K562 treated with DMSO at 1 percent for 4 hours (cell line): ENCODE results near the gene RPL18. TPM values are rescaled to one million over a fixed set of nuclear protein-coding genes. Genes with fewer than 3 reads are reported as not detected.

Experiments used
- total RNA-seq: library from RNA; unstranded; fragments of 300-600 nt; gene quantifications from 2 replicates; pipeline ENCODE4 v1.2.3, GENCODE V29; 2022; ENCODE audit not compliant: insufficient read depth

RPL18 gene
- 5,295 and 5,517 TPM in 2 replicates for total RNA-seq

GRCh38 chr19:48618916-48619691 is at the start of gene RPL18, which contains the start of gene SPHK2:
TSS of gene RPL18 (minus strand) at chr19:48619178. CDS start at chr19:48619143, 35 bp downstream.
TSS of gene SPHK2 (plus strand) at chr19:48619506. CDS start at chr19:48620515, 1,009 bp downstream.

GRCh38 chr19:48646001-48646721 is 27.2 kb upstream of the RPL18 start, which contains the start of gene CA11:
TSS of gene CA11 (minus strand) at chr19:48646187. CDS start at chr19:48645632, 555 bp downstream.

GRCh38 chr19:48636859-48637448 is 18.0 kb upstream of the RPL18 start, which contains the start of gene DBP:
TSS of gene DBP (minus strand) at chr19:48637379. CDS start at chr19:48636994, 385 bp downstream.

GRCh38 chr19:48614436-48615230 is 4.3 kb downstream of the RPL18 start, which contains the start of gene FAM83E:
TSS of gene FAM83E (minus strand) at chr19:48615076. CDS start at chr19:48613372, 1,704 bp downstream.

GRCh38 chr19:48606463-48607358 is 12.3 kb downstream of the RPL18 start, which contains the start of gene SPACA4:
TSS of gene SPACA4 (plus strand) at chr19:48606742. CDS start at chr19:48606979, 237 bp downstream.

Other genes with a start within 250 kb of the RPL18 start
- 186 and 205 TPM in 2 replicates for gene KDELR1, start 227.6 kb downstream of the RPL18 start, total RNA-seq
- gene GRIN2D, start 225.5 kb downstream of the RPL18 start, total RNA-seq = 16.0 and 21.6 TPM in 2 replicates
- 15.5 and 16.7 TPM in 2 replicates for gene GRWD1, start 173.2 kb downstream of the RPL18 start, total RNA-seq
- gene KCNJ14, start 163.6 kb downstream of the RPL18 start, total RNA-seq = 2.5 and 3.5 TPM in 2 replicates
- 33.0 and 35.3 TPM in 2 replicates for gene CYTH2, start 149.8 kb downstream of the RPL18 start, total RNA-seq
- 7.2 and 8.2 TPM in 2 replicates for gene LMTK3, start 107.3 kb downstream of the RPL18 start, total RNA-seq
- gene SULT2B1, start 67.0 kb downstream of the RPL18 start, total RNA-seq = 1.7 and 1.9 TPM in 2 replicates
- gene SPACA4, start 12.4 kb downstream of the RPL18 start, total RNA-seq = not detected in 2 replicates
- gene FAM83E, start 4.1 kb downstream of the RPL18 start, total RNA-seq = 1.7 and 2.8 TPM in 2 replicates
- gene SPHK2, start 328 bp upstream of the RPL18 start, total RNA-seq = 3.9 and 7.1 TPM in 2 replicates
- 18.9 and 23.5 TPM in 2 replicates for gene DBP, start 18.2 kb upstream of the RPL18 start, total RNA-seq
- gene CA11, start 27.0 kb upstream of the RPL18 start, total RNA-seq = 10.3 and 27.1 TPM in 2 replicates
- 0.33 TPM in 1 of 2 replicates, not detected in the other for gene NTN5, start 53.8 kb upstream of the RPL18 start, total RNA-seq
- not detected in 2 replicates for gene FUT2, start 76.8 kb upstream of the RPL18 start, total RNA-seq
- gene MAMSTR, start 100.5 kb upstream of the RPL18 start, total RNA-seq = 0.73 TPM in 1 of 2 replicates, not detected in the other
- 6.5 and 7.8 TPM in 2 replicates for gene RASIP1, start 121.4 kb upstream of the RPL18 start, total RNA-seq
- 0.50 TPM in 1 of 2 replicates, not detected in the other for gene IZUMO1, start 127.7 kb upstream of the RPL18 start, total RNA-seq
- 4.8 and 13.9 TPM in 2 replicates for gene FUT1, start 133.5 kb upstream of the RPL18 start, total RNA-seq
- gene FGF21, start 136.3 kb upstream of the RPL18 start, total RNA-seq = not detected in 2 replicates
- 68.9 and 69.1 TPM in 2 replicates for gene BCAT2, start 191.9 kb upstream of the RPL18 start, total RNA-seq
- gene HSD17B14, start 217.3 kb upstream of the RPL18 start, total RNA-seq = not detected in 2 replicates
- gene PLEKHA4, start 249.4 kb upstream of the RPL18 start, total RNA-seq = 17.1 and 25.9 TPM in 2 replicates